Measurements from ENCODE around the gene ATP2A1. TPM values are rescaled to one million over a fixed set of nuclear protein-coding genes. Genes with fewer than 3 reads are reported as not detected.
A peak's percentile ranks its signal among the peaks of the same experiment; 100 is the strongest.

Gene ATP2A1
- polyA plus RNA-seq, 1 donor (not counting 4 experiments of a cell fraction or from before 2014, with no cell fraction given), result 0.12 TPM

DNA sequence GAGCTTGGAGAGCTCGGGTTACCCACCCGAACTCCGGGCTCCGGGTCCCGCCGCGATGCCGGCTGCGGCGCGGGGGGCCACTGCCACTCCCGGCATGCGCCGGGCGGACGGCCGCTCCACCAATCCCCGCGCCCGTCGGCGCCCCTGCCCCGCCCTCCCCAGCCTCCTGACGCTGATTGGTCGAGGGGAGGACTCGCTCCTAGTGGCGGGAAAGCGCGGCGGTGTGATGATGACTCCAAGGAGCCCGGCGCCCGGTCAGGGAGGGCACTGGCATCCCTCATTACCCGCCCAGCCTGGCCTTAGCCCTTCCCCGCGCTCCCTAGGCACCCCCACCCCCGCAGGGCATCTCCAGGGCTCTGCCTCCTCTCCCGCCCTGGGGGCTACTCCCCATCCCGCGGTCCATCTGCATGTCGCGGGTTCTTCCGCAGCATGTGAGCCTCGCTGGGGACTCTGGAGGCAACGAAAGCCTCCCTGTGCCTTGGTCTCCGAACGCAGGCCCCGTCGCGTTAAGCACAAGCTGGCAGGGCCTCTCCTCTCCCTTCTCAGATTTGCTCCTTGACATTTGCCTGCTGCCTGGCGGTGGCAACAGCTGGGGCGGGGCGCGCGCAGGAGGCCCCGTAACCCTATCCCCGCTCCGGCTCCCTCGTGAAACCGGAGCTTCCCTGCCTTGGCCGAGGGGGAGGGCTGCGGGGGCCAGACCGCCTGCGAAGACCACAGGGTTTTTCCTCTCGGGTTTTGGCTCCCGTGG is 1.7 kb downstream of the ATP2A1 start:
- Histone ChIP-seq H3K9me3 (ENCODE audit: control insufficient read depth, low read depth, low read length) (no peaks in the 10 kb centered on the region), H3K79me2 (ENCODE audit: control insufficient read depth, insufficient read depth, low read length) (no peaks in the 10 kb centered on the region), H2AFZ (ENCODE audit: control insufficient read depth, low read length) (peak overlapping the region; percentile 73), H3K9ac (ENCODE audit: control insufficient read depth, extremely low read depth, insufficient read depth, low read length) (peak overlapping the region; percentile 59), H3K36me3 (ENCODE audit: control insufficient read depth in 2 of 2, extremely low read depth in 1 of 2, insufficient read depth in 2 of 2, low read length in 2 of 2) (no peaks in the 10 kb centered on the region), H3K27ac (ENCODE audit: control insufficient read depth, insufficient read depth, low read length) (no peak overlapping the region), H3K4me3 (ENCODE audit: control insufficient read depth in 2 of 3, extremely low read depth in 1 of 3, insufficient read depth in 2 of 3, low read depth in 1 of 3, low read length in 3 of 3) (peak overlapping the region; percentile 58 to 80 (median 78)), H3K27me3 (ENCODE audit: control insufficient read depth, extremely low read depth, insufficient read depth, low read length) (peaks cover 25% of the 10 kb centered on the region), H3K4me1 (ENCODE audit: control insufficient read depth, extremely low read depth, insufficient read depth, low read length) (peaks cover 14% of the 10 kb centered on the region), H4K20me1 (ENCODE audit: control insufficient read depth, extremely low read depth, insufficient read depth, low read length) (no peaks in the 10 kb centered on the region), H3K4me2 (ENCODE audit: control insufficient read depth, extremely low read depth, insufficient read depth, low read depth, low read length) (peak overlapping the region; percentile 68), H3K9me1 (ENCODE audit: control insufficient read depth, extremely low read depth, insufficient read depth, low read length) (no peaks in the 10 kb centered on the region)
- no peak for FAIRE-seq
- dilution Hi-C loops (cut with MboI; ENCODE audit: extremely low pct_ligation_motif_present, low sequenced_read_pairs), result no loop called here
- TF ChIP-seq EZH2 (IDR thresholded peaks at IDR 0.05; ENCODE audit: low read length), result no peak
- TF ChIP-seq, protein P1, sequence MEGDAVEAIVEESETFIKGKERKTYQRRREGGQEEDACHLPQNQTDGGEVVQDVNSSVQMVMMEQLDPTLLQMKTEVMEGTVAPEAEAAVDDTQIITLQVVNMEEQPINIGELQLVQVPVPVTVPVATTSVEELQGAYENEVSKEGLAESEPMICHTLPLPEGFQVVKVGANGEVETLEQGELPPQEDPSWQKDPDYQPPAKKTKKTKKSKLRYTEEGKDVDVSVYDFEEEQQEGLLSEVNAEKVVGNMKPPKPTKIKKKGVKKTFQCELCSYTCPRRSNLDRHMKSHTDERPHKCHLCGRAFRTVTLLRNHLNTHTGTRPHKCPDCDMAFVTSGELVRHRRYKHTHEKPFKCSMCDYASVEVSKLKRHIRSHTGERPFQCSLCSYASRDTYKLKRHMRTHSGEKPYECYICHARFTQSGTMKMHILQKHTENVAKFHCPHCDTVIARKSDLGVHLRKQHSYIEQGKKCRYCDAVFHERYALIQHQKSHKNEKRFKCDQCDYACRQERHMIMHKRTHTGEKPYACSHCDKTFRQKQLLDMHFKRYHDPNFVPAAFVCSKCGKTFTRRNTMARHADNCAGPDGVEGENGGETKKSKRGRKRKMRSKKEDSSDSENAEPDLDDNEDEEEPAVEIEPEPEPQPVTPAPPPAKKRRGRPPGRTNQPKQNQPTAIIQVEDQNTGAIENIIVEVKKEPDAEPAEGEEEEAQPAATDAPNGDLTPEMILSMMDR (optimal IDR thresholded peaks at IDR 0.05 in 1 of 3, IDR thresholded peaks at IDR 0.05 in 1 of 3, conservative IDR thresholded peaks at IDR 0.05 in 1 of 3; ENCODE audit: extremely low read depth in 1 of 3, insufficient read depth in 2 of 3, low read length in 3 of 3), result no peak
- peak; percentile 32 for DNase-seq (ENCODE audit: low read depth, low spot score)

GRCh38 chr16:28880589-28880915 is 2.3 kb downstream of the ATP2A1 start:
- no peak overlapping the region for H2AFZ ChIP-seq (ENCODE audit: control insufficient read depth, low read length)
- no peaks in the 10 kb centered on the region for H4K20me1 ChIP-seq (ENCODE audit: control insufficient read depth, extremely low read depth, insufficient read depth, low read length)
- no peaks in the 10 kb centered on the region for H3K79me2 ChIP-seq (ENCODE audit: control insufficient read depth, insufficient read depth, low read length)
- no peaks in the 10 kb centered on the region for H3K36me3 ChIP-seq (ENCODE audit: control insufficient read depth in 2 of 2, extremely low read depth in 1 of 2, insufficient read depth in 2 of 2, low read length in 2 of 2)
- TF ChIP-seq, protein P1 (optimal IDR thresholded peaks at IDR 0.05 in 1 of 3, IDR thresholded peaks at IDR 0.05 in 1 of 3, conservative IDR thresholded peaks at IDR 0.05 in 1 of 3; ENCODE audit: extremely low read depth in 1 of 3, insufficient read depth in 2 of 3, low read length in 3 of 3), result no peak
- TF ChIP-seq EZH2 (IDR thresholded peaks at IDR 0.05; ENCODE audit: low read length), result no peak
- H3K9ac ChIP-seq (ENCODE audit: control insufficient read depth, extremely low read depth, insufficient read depth, low read length), result no peak overlapping the region
- no peak overlapping the region for H3K4me3 ChIP-seq (ENCODE audit: control insufficient read depth in 2 of 3, extremely low read depth in 1 of 3, insufficient read depth in 2 of 3, low read depth in 1 of 3, low read length in 3 of 3)
- H3K4me1 ChIP-seq (ENCODE audit: control insufficient read depth, extremely low read depth, insufficient read depth, low read length), result peaks cover 14% of the 10 kb centered on the region
- no peaks in the 10 kb centered on the region for H3K9me1 ChIP-seq (ENCODE audit: control insufficient read depth, extremely low read depth, insufficient read depth, low read length)
- peaks cover 25% of the 10 kb centered on the region for H3K27me3 ChIP-seq (ENCODE audit: control insufficient read depth, extremely low read depth, insufficient read depth, low read length)
- dilution Hi-C loops (cut with MboI; ENCODE audit: extremely low pct_ligation_motif_present, low sequenced_read_pairs), result no loop called here
- H3K27ac ChIP-seq (ENCODE audit: control insufficient read depth, insufficient read depth, low read length), result no peak overlapping the region
- no peak for DNase-seq (ENCODE audit: low read depth, low spot score)
- FAIRE-seq, result no peak
- H3K9me3 ChIP-seq (ENCODE audit: control insufficient read depth, low read depth, low read length), result no peaks in the 10 kb centered on the region
- H3K4me2 ChIP-seq (ENCODE audit: control insufficient read depth, extremely low read depth, insufficient read depth, low read depth, low read length), result peak overlapping the region; percentile 66
